GM19239 (cell line): Measurements from ENCODE around the gene RRP12.
"Not testable (repeated sequence)": the region's sequence is repeated elsewhere in the genome, so short reads cannot be mapped to it uniquely, and the experiment has no call there.

ENCODE experiments used
- DNase-seq: peaks from one replicate; pipeline ENCODE4 v3.0.0; 2011; ENCODE audit warnings: low spot score; ENCODE audit not compliant: insufficient read length
- FAIRE-seq: peaks from 2 replicates; lab custom pipeline; 2011; peaks lifted over from hg19 to GRCh38; lab: Jason Lieb, UNC

The RRP12 gene

GRCh38 chr10:97400665-97401454 lies at the start of gene RRP12:
Gene RRP12 (minus strand): TSS chr10:97401340. CDS start chr10:97401231, 109 bp downstream.
- FAIRE-seq = peak; percentile 98
- DNase-seq = peak; percentile 97

GRCh38 chr10:97450828-97451227 lies 49.7 kb upstream of the RRP12 start:
- no peak for DNase-seq
- no peak for FAIRE-seq

- FAIRE-seq (peak; percentile 99), DNase-seq (peak; percentile 97)
Measured at GRCh38 chr10:97445722-97446639, 44.8 kb upstream of the RRP12 start, which contains the start of the genes EXOSC1 and ZDHHC16. Gene EXOSC1 (minus strand): TSS chr10:97446006. CDS start chr10:97445985, 21 bp downstream. Gene ZDHHC16 (plus strand): TSS chr10:97446175. CDS start chr10:97451676, 5,501 bp downstream.

GRCh38 chr10:97445357-97445721 lies 44.2 kb upstream of the RRP12 start:
- FAIRE-seq (peak; percentile 18), DNase-seq (no peak)

GRCh38 chr10:97444212-97444611 lies 43.1 kb upstream of the RRP12 start:
- no peak for FAIRE-seq
- DNase-seq = no peak

- no peak for FAIRE-seq
Measured at GRCh38 chr10:97442277-97442676, 41.1 kb upstream of the RRP12 start.

GRCh38 chr10:97435211-97435610 lies 34.1 kb upstream of the RRP12 start:
- no peak for FAIRE-seq

More at GRCh38 chr10:97442277-97442676, 41.1 kb upstream of the RRP12 start:
- DNase-seq = no peak

GRCh38 chr10:97434557-97434956 lies 33.4 kb upstream of the RRP12 start:
- DNase-seq (no peak), FAIRE-seq (no peak)

More at GRCh38 chr10:97435211-97435610, 34.1 kb upstream of the RRP12 start:
- no peak for DNase-seq

GRCh38 chr10:97434055-97434454 lies 32.9 kb upstream of the RRP12 start:
- FAIRE-seq (no peak), DNase-seq (no peak)

- no peak for DNase-seq
- no peak for FAIRE-seq
Measured at GRCh38 chr10:97428572-97428981, 27.4 kb upstream of the RRP12 start.

- peak; percentile 11 for FAIRE-seq
- no peak for DNase-seq
Measured at GRCh38 chr10:97427571-97428179, 26.5 kb upstream of the RRP12 start.

GRCh38 chr10:97426776-97427570 lies 25.8 kb upstream of the RRP12 start:
- DNase-seq (no peak), FAIRE-seq (no peak)

GRCh38 chr10:97425964-97426775 lies 25.0 kb upstream of the RRP12 start, which contains the start of gene PGAM1:
Gene PGAM1 (plus strand): TSS chr10:97426191. CDS start chr10:97426308, 117 bp downstream.
- FAIRE-seq = peak; percentile 84
- peak; percentile 98 for DNase-seq

- DNase-seq, FAIRE-seq: not testable (repeated sequence)
Measured at GRCh38 chr10:97423757-97424098, 22.6 kb upstream of the RRP12 start.

GRCh38 chr10:97416565-97416964 lies 15.4 kb upstream of the RRP12 start:
- no peak for FAIRE-seq
- DNase-seq = no peak

- DNase-seq (no peak), FAIRE-seq (no peak)
Measured at GRCh38 chr10:97412891-97413304, 11.8 kb upstream of the RRP12 start.

- no peak for FAIRE-seq
Measured at GRCh38 chr10:97411406-97411805, 10.3 kb upstream of the RRP12 start.

GRCh38 chr10:97408496-97408992 lies 7.4 kb upstream of the RRP12 start:
- FAIRE-seq = no peak

More at GRCh38 chr10:97411406-97411805, 10.3 kb upstream of the RRP12 start:
- DNase-seq = no peak

GRCh38 chr10:97407952-97408248 lies 6.8 kb upstream of the RRP12 start:
- FAIRE-seq (no peak), DNase-seq (no peak)

More at GRCh38 chr10:97408496-97408992, 7.4 kb upstream of the RRP12 start:
- no peak for DNase-seq
